Stimulated activated CD8-positive, alpha-beta memory T cell treated with anti-CD3 and anti-CD28 coated beads, Interleukin-15, amount 100 ng/mL, for 1 hour (primary cell): ENCODE data around the gene SLC30A2.

Experiments
- DNase-seq: peaks from one replicate; pipeline ENCODE4 v3.0.0-alpha.2; 2020; ENCODE audit warnings: low read depth

SLC30A2 gene

GRCh38 chr1:25996966-25997827 is 48.7 kb downstream of the SLC30A2 start:
- no peak for DNase-seq

- DNase-seq, result no peak
These were observed 51.3 kb downstream of the SLC30A2 start for GRCh38 chr1:25994402-25995150.

GRCh38 chr1:25993197-25993951 is 52.5 kb downstream of the SLC30A2 start:
- DNase-seq, result no peak

- DNase-seq, result no peak
These were observed 53.2 kb downstream of the SLC30A2 start for GRCh38 chr1:25992689-25993171.

- DNase-seq, result no peak
These were observed 53.8 kb downstream of the SLC30A2 start for GRCh38 chr1:25991937-25992688.

- DNase-seq, result peak; percentile 32
These were observed 55.1 kb downstream of the SLC30A2 start for GRCh38 chr1:25990702-25991395.

- no peak for DNase-seq
These were observed 55.7 kb downstream of the SLC30A2 start for GRCh38 chr1:25990251-25990650.

- DNase-seq, result no peak
These were observed 56.3 kb downstream of the SLC30A2 start for GRCh38 chr1:25989440-25990234.

GRCh38 chr1:25987951-25988350 is 58.0 kb downstream of the SLC30A2 start:
- no peak for DNase-seq
